GM21390 (cell line): Measurements from ENCODE around the gene MTCL1.

Source experiments
- ATAC-seq: cut with Tn5 transposase; IDR thresholded peaks from one replicate; pipeline ENCODE4 v1.9.1; 2021; ENCODE audit not compliant: unreplicated experiment

MTCL1 gene

DNA sequence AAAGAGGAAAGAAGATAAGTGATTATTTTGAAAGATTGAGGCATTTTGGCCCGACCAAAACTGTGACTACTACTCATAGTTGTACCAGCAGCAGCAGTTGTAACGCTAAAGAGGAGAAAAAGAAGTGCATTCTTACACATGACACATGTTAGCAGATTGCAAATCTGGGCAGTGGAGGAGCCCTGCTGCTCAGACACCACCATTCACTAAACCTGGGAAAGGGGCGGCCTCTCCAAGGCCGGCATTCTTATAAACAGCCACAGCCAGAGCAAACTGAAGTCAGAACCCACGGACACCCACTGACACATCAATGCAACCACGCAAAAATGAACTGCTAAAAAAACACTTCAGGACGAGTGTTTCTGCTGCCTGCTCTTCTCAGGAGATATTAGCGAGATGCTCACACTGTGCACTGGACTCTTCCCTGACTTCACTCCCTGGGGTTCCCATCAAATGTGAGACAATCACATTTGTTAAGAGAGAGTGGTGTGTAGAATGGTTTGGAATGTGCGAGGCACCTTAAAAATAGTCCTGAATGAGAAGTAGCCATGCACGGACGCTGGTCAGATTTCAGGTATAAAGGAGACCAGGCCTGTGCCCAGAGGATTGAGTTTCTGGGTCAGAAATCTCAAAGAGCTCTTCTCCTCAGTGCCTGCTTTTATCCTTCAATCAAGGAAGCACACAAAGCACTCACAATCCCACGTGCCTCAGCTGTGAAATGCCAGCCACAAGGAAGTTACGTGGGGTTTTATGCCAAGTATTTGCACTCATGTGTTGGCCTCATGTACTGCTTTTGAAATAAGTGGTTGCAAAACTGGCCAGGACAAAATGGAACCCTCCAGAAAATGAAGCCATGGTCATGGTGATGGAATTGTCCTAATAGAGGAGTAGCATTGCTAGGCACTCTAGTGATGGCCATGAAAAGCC lies 83.4 kb downstream of the MTCL1 start:
- no peak for ATAC-seq

DNA sequence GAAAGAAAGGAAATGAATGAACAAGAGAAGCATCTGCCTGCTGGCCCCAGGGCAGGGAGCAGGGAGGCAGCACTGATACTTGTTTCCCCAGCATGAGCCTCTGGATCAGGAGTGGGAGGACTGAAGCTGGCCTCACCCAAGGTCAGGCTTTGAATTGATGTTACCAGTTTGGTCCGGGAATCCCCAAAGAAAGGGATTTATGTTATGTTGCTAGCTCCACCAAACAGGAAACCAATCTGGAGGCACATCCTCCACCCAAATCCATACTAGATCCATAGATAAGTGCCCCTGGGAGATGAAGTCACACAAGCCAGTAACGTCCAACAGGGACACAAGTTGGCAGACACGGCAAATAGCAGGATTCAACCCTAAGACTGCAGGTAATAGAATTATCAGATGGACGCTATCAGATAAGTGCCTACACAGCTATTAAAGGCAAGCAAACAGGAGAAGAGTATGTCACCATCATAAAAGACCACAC lies 85.9 kb downstream of the MTCL1 start:
- ATAC-seq, result no peak

DNA sequence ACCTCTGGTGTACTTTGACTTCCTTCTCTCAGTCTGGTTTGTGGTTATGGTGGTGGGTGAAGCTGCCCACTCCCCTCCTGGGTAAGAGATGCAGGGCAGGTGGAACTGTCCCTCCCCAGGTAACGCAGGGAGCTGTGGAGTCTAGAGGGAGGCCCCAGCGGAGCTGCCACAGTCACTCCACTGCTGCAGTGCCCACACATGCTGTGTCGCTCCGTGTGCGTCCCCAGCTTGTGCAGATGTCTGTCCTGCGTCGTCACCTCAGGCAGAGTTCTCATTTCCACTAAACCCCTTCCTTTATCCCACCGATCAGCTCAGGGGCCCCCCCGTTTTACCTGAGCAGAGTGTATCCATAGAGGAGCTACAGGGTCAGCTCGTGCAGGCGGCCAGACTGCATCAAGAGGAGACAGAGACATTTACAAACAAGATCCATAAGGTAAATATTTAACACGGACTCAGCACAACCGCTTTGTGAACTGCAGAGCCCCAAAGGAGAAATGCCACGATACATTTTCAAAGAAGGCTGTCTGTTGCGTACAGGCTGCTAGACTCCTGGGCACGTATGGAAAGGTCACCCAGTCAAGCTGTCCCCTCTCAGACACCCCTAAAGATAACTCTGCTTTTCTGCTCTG lies 87.4 kb downstream of the MTCL1 start:
- ATAC-seq, result no peak

- ATAC-seq, result no peak
Measured at GRCh38 chr18:8793445-8794155, 88.2 kb downstream of the MTCL1 start.

DNA sequence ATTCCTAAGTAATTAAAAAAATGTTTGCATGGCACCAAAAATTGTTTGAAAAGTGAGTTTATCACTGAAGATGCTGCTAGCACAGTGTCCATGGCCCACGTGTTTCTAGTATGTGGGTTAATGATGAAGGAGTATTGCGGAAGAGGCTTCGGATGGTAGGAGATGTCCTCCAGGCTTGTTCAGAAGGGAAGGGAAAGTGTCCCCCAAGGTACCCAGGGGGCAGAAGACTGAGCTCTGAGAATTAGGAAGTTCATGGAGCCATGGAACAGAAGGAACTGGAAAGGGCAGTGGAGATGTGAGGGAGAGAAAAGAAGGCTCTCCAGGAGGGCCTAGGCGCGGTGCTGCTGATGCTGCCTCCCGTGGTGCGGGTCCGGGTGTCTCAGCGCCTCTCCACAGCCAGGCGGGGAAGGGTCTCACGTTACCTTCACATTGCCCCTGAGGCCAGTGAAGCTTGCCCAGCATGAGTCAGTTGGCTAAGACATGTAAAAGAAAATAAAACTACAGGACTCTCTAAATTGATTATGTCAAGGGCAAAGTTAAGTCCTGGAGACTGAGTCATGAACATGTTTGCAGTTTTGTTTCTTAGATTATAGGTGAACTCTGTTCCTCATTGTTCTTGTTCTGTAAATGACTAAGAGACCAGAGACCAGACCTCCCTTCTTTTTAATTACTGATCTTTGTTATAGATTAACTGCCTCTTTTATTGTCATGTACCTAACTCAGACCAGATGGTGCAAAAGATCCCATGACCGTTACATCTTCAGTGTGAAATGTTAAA lies 89.0 kb downstream of the MTCL1 start:
- ATAC-seq, result no peak

DNA sequence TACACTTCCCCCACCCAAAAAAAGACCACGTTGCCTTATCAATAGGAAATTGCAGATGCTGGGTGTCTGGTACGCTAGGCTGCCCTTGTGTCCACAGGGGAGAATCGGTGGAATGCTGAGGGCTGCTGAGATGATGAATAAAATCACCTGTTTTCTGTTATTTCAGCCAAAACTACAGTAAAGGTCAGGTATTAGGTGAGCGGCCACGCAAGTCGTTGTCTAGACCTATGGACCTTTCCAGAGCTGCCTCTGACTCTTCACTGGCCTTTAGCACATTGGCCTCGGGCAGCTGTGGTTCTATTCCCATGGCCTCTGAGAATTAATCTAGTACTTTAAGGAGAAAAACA lies 89.6 kb downstream of the MTCL1 start:
- ATAC-seq, result no peak

GRCh38 chr18:8795586-8796325 lies 90.4 kb downstream of the MTCL1 start:
- ATAC-seq, result no peak

DNA sequence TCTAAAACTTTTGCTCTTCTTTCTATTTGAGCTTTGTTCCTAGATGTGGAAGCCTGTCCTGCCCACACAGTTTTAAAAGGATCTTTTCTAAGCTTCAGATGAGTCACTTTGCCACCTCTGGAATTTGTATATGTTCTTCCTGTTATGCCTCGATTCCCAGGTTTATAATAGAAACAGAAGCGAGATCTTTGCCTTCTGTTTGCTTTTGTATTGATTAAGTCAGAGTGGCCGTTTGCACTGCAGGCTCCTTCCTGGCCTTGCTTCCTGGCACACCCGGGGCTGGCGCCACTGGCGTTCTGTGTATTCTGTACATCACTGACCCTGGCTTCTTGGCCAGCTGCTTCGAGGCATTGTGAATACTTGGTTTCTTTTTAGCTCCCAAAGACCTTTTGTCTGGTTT lies 91.8 kb downstream of the MTCL1 start:
- ATAC-seq, result no peak

- ATAC-seq, result no peak
Measured at GRCh38 chr18:8799001-8799400, 93.6 kb downstream of the MTCL1 start.

GRCh38 chr18:8799596-8800441 lies 94.5 kb downstream of the MTCL1 start:
- no peak for ATAC-seq

- ATAC-seq, result no peak
Measured at GRCh38 chr18:8800445-8800844, 95.1 kb downstream of the MTCL1 start.

- no peak for ATAC-seq
Measured at GRCh38 chr18:8800876-8801262, 95.5 kb downstream of the MTCL1 start.

GRCh38 chr18:8801263-8801901 lies 96.0 kb downstream of the MTCL1 start:
- no peak for ATAC-seq

DNA sequence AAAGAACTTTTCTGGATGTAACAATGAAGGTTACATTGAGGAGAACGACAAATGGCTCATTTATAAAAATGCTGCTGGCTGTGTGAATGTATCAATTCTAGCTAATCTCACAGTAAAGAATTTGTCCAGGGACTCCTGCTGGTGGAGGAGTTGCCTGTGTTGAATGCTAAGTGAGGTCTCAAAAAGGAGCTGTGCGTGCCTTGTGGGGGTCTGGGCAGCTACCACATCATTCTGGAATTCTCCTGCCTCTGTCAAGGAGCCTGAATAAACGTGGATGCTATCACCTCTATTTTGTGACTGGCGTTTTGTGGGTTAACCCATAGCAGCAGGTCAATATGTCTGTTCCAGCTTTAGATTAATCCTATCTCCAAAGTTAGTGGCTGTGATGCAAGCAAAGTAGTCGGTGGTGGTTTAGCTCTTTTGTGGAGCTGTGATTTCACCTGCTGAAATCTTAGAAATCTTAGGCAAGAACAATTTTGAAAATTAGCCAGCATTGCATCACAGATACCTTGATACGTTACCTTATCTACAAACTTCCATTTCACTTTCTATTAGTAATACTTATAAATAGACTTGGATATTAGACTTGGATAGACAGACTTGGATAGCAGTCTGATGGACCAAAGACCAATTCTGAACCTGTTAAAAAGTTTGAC lies 96.8 kb downstream of the MTCL1 start:
- no peak for ATAC-seq

DNA sequence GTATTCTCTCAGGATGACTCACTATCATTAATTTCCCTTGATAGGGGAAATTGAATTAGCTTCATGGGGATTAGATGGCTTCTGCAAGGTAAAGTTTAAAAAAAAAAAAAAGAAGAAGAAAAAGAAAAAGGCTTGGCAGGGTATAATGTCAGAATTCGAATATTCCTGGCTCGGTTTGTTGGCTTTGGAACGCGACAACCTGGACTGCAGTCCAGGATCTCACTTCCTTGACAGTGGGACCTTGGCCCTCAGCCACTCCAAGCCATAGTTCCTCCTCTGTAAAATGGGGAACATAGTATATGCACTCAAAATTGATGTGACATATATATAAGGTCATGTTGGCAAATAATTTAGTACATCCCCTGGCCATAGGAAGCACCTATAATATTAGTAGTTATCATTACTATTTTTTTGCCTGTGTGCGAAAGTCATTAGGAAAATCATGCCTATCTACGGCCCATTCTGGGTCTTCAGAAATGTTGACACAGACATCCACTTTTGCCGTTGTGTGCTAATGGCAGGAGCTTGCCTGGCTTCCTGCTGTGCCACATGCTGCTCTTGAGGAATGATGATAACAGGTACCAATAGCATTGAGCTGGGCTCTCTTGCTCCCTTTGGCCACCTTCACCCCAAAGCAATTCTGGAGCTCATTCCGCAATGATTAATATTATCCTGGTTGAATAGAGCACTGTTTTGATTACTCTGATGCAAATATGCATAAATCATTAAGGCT lies 97.9 kb downstream of the MTCL1 start:
- ATAC-seq, result no peak

- no peak for ATAC-seq
Measured at GRCh38 chr18:8803957-8804356, 98.6 kb downstream of the MTCL1 start.

DNA sequence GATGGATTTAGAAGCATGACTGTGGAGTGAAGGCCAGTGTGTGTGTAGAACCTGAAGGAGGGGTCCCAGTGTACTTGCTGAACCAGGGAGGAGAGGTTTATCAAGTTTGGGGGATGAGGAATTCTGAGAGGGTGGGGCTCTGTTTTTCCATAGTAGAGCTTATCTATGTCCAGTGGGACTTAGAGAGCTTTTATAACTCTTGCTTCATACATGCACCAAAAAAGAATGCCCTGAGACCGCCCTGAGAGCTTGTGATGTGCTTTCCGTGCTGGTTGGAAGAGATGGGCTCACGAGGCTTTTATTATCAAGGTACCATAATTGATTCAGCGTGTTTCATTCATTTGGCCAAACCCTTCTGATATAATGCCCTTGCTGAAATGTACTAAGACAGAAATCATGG lies 100.2 kb downstream of the MTCL1 start:
- no peak for ATAC-seq
